ENCODE data around the gene ADCK1.
A peak's percentile ranks its signal among the peaks of the same experiment; 100 is the strongest.
"Not testable (repeated sequence)": the region's sequence is repeated elsewhere in the genome, so short reads cannot be mapped to it uniquely, and the experiment has no call there.

ADCK1 gene, protein sequence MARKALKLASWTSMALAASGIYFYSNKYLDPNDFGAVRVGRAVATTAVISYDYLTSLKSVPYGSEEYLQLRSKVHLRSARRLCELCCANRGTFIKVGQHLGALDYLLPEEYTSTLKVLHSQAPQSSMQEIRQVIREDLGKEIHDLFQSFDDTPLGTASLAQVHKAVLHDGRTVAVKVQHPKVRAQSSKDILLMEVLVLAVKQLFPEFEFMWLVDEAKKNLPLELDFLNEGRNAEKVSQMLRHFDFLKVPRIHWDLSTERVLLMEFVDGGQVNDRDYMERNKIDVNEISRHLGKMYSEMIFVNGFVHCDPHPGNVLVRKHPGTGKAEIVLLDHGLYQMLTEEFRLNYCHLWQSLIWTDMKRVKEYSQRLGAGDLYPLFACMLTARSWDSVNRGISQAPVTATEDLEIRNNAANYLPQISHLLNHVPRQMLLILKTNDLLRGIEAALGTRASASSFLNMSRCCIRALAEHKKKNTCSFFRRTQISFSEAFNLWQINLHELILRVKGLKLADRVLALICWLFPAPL

DNA sequence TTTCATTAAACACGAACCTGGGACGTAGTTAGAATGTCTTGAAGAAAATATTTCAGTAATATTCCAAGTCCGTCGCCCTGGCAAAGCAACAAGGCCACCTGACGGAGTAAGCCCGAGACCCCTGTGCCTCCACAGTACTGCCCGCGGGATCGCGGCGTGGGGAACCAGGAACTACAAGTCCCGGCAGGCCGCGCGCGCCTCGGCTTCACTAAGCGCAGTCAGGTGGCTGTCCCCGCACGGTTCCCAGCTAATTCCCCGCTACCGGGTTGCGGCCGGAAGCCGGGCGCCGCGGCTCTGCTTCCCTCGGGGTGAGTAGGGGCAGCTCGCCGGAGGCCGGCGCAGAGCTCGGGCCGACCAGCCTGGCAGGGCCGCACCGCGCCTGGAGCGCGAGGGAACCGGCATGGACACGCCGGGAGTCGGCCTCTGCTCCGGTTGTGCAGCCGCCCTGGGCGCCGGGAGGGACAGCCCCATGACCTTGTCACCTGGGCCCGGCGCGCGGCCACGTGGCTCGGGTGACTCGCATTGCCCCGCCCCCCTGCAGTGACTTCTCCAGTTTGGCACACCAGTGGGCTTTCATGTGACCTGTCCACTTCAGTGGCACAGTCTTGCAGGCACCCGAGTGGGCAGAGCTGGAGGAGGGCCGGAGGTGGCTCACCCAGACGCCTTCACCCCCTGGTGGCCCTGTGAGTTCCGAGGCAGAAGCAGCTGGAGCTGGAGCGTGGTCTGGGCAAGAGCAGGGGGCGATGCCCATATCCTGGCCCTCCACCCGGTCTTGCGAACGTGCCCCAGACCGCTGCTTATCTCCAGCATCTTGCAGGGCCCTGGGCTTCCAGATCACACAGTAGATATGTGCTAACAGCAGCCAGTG is at the start of gene ADCK1:
Gene ADCK1, plus strand, starts transcription at position 247 of the 868 bp plus-strand sequence. CDS start 18,870 bp downstream, outside the sequence.
- peak; percentile 89 for DNase-seq

- DNase-seq = no peak
These were observed 47.6 kb upstream of the ADCK1 start for GRCh38 chr14:77752266-77752665.

DNA sequence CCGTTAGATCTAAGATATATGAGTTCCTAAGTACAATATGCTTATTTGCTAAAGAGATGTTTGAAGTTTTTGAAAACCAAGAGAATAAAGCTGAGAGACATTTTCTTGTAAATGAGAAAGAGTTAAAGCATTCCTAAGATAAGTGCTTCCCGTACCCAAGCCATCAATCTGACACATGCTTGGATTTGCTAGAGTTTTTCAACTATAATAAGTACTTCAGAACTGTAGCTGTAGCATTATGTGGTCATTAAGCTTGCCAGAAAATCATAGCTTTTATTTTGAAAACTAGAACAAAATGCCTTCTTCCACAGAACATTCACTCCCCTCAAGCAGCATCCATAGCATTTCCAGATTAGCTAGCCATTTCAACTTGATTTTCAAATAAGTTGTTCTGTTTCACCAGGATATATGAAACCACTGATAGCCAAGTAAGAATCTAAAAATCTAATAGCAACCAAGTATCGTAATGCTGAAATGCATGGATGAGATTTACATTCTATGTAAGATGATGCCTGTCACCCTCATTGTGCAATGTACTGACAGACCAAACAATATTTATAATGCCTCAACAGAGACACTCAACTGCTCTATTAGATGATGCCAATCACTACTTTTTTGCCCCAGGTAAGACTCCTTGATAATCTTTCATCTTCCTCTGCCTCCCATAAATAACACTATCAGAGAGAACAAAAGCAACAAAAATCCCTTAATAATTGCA is 47.0 kb upstream of the ADCK1 start:
- DNase-seq = no peak

GRCh38 chr14:77760381-77761204 is 39.3 kb upstream of the ADCK1 start, which contains the start of gene SNW1:
SNW1 (minus strand) TSS chr14:77761156; CDS start chr14:77761127, 29 bp downstream.
- peak; percentile 88 for DNase-seq

DNA sequence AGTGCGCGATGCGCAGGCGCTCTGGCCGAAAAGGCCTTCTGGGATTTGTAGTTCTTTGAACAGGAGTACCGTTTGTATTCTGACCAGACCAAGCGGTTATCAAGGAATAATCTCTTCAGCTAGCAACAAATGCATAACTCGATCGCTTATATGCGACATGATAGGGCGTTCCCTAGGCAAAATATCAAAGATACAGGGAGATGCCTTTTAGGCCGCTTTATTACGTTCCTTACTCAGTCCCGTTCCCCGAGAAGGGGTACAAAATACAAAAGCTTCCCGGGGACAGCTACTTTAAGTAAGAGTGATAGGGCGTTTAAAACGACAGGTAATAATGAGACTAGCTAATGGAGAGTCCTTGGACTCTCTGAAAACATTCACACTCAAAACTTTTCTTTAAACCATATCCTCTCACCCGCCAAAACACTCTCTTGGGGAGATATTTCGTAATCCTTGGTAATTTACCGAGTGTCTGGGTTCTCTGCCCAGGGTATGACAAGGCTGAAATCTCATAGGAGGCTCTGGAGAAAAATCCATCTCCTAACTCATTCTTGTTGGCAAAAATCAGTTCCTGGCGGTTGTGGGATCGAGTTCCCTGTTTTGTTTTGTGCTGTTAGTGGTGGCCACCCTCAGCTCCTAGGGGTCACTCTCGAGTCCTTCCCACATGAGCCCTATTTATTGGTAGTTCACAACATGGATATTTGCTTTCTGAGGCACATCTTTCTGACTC is 38.5 kb upstream of the ADCK1 start:
- no peak for DNase-seq

DNA sequence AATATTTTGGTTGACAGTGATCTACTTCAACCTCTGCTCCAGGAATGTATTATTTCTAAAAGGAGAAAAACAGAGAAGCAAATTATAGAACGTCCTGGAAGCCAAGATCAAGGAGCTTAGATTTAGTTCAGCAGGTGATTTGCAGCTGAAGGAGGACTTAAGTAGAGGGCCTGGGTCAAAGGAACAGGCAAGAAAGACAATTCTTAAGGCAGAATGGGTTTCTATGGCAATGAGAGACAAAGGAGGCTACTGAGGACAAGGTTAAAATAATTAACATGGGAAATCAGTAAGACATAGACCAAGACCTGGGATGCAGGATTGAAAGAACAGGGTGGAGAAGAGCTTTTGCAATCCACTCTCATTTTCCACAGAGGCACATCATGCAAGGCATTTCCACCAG is 36.6 kb upstream of the ADCK1 start:
- DNase-seq = no peak

GRCh38 chr14:77763978-77764377 is 35.9 kb upstream of the ADCK1 start:
- no peak for DNase-seq

- not testable (repeated sequence) for DNase-seq
These were observed 31.4 kb upstream of the ADCK1 start for GRCh38 chr14:77768442-77769069.

DNA sequence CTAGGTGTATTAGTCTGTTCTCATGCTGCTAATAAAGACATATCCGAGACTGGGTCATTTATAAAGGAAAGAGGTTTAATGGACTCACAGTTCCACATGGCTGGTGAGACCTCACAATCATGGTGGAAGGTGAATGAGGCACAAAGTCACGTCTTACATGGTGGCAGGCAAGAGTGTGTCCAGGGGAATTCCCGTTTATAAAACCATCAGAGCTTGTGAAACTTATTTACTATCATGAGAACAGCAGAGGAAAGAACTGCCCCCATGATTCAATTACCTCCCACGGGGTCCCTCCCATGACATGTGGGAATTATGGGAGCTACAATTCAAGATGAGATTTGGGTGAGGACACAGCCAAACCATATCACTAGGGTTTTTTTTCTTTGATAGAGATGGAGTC is 25.9 kb upstream of the ADCK1 start:
- not testable (repeated sequence) for DNase-seq

GRCh38 chr14:77782202-77782601 is 17.7 kb upstream of the ADCK1 start:
- no peak for DNase-seq

- DNase-seq = no peak
These were observed 13.8 kb upstream of the ADCK1 start for GRCh38 chr14:77786148-77786547.

DNA sequence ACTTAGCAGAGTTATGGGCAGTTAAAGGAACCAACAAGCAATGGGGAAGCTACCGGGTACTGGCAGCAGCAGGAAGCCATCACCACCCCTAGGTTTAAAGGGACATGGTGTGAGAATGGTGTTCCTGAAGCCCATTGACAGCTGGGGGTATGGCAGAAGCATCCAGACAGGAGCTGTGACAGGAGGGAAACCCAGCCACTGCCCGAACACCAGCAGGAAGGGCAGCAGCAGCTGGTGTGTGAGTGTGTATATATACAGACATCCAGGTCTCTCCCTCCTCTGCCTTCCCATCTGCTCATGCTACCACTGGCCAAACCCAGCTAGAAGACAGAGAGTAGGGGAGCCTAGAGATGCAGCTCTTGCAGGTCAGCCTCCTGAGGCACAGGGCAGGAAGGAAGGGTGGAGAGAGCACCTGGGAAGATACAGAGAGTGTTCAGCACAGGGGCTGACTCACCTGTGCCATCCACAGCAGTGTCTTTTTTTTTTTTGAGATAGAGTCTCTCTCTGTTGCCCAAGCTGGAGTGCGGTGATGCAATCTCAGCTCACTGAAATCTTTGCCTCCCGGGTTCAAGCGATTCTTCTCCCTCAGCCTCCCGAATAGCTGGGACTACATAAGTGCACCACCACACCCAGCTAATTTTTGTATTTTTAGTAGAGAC is 9.2 kb upstream of the ADCK1 start:
- DNase-seq = no peak

DNA sequence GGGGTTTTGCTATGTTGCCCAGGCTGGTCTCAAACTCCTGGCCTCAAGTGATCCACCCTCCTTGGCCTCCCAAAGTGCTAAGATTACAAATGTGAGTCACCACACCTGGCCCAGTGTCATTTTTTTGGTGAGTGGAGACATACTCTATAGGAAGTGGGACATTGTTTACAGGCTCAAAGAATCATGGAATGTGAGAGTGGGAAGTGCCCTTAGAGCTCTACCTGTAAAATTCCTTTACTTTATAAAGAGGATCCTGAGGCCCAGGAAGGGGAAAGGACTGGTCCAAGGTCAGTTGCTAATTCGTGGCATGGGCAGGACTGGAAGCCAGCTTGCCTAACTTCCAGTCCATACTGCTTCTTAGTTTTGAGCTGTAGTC is 8.7 kb upstream of the ADCK1 start:
- DNase-seq = no peak

DNA sequence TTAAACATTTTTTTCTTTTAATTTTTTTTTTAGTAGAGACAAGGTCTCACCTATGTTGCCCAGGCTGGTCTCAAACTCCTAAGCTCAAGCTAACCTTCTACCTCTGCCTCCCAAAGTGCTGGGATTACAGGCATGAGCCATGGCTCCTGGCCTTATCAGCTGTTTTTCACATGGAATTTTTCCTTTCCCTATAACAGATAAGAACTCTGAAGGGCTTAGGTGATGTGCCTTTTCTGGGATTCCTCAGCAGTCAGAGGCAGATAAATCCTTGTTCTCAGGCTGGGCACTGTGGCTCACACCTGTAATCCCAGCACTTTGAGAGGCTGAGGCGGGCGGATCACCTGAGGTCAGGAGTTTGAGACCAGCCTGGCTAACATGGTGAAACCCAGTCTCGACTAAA is 6.7 kb upstream of the ADCK1 start:
- not testable (repeated sequence) for DNase-seq

DNA sequence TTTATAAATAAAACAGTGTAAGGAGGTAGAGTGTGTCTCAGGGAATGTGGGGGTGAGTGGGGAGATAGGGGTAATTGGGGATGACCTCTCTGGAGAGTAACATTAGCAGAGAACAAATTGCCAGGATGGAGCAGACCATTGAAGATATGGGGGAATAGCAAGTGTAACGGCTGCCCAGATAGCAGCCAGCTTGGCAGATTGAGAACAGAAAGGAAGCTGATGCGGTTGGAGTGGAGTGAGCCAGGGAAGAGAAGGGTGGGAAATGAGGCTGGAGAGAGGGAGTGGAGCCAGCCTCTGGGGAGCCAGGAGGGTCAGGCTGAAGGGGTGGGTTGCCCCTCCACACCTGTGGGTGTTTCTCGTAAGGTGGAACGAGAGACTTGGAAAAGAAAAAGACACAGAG is 5.6 kb upstream of the ADCK1 start:
- DNase-seq = no peak

DNA sequence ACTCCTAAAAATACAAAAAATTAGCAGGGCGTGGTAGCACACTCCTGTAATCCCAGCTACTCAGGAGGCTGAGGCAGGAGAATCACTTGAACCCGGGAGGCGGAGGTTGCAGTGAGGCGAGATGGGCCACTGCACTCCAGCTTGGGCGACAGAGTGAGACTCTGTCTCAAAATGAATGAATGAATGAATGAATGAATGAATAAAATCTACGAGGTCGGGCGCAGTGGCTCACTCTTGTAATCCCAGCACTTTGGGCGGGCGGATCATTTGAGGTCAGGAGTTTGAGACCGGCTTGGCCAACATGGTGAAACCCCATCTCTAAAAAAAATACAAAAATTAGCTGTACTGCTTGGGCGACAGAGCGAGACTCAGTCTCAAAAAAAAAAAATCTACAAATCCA is 453 bp upstream of the ADCK1 start:
- not testable (repeated sequence) for DNase-seq

DNA sequence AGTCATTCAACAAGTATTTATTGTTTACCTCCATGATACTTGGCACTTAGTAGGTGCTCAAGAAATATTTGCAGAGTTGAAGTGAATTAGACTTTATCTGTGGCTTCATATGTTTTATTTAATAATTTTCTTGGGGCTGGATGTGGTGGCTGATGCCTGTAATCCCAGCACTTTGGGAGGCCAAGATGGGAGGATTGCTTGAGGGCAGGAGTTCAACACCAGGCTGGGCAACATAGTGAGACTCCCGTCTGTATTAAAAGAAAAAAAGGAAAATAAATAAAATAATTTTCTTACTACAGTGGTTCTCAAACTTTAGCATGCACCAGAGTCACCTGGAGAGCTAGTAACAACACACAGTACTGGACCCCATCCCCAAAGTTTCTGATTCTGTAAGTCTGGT is 905 bp downstream of the ADCK1 start:
- DNase-seq = no peak

GRCh38 chr14:77804592-77804991 is 4.7 kb downstream of the ADCK1 start:
- peak; percentile 10 for DNase-seq

DNA sequence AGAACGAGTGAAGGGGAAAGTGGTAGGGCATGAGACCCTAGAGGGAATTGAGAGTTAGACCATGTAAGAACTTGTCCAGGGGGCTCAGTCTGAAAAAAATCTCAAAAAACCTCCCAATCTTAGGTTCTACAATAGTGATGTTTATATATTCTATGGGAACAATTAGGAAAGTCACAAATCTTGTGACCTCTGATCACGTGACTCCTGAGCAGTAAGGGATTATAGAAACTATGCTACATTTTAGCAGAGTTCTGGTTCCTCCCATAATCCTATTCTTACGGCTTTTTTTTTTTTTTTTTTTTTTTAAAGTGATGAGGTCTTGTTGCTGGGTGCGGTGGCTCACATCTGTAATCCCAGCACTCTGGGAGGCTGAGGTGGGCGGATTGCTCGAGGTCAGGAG is 5.8 kb downstream of the ADCK1 start:
- no peak for DNase-seq

GRCh38 chr14:77808250-77808649 is 8.3 kb downstream of the ADCK1 start:
- no peak for DNase-seq

All from stimulated activated CD4-positive, alpha-beta T cell treated with anti-CD3 and anti-CD28 coated beads, Interleukin-4, amount 100 ng/mL, for 1 hour (primary cell).